HEK293 (cell line): ENCODE measurements around the gene KLHL17.
A peak's percentile ranks its signal among the peaks of the same experiment; 100 is the strongest.

ENCODE experiments used
- BCL11A ChIP-seq: fragments of 450-650 bp; formaldehyde crosslinking; IDR thresholded peaks from 2 replicates; pipeline ENCODE4 v1.5.1; 2016; ENCODE audit warnings: low read depth, missing biosample characterization, missing genetic modification characterization
- BCL11B ChIP-seq: fragments of 450-650 bp; formaldehyde crosslinking; IDR thresholded peaks from 2 replicates; pipeline ENCODE4 v1.5.1; 2016; ENCODE audit warnings: low read depth, missing biosample characterization, missing genetic modification characterization
- ELK4 ChIP-seq: IDR thresholded peaks from 2 replicates; pipeline ENCODE4 v1.6.1; 2011; ENCODE audit warnings: mild to moderate bottlenecking, low read depth, low read length, borderline replicate concordance
- GLI4 ChIP-seq: fragments of 450-650 bp; formaldehyde crosslinking; IDR thresholded peaks from 2 replicates; pipeline ENCODE4 v1.5.1; 2016; ENCODE audit warnings: missing biosample characterization, missing genetic modification characterization
- OSR2 ChIP-seq: fragments of 450-650 bp; formaldehyde crosslinking; IDR thresholded peaks from 2 replicates; pipeline ENCODE4 v1.5.1; 2016; ENCODE audit warnings: missing biosample characterization, missing genetic modification characterization
- OVOL3 ChIP-seq: fragments of 450-650 bp; formaldehyde crosslinking; IDR thresholded peaks from 2 replicates; pipeline ENCODE4 v1.5.1; 2016; ENCODE audit warnings: missing biosample characterization, missing genetic modification characterization
- PBX3 ChIP-seq: sonication (generic); formaldehyde crosslinking; IDR thresholded peaks from 2 replicates; pipeline ENCODE4 v1.8.1; 2022; ENCODE audit warnings: mild to moderate bottlenecking, moderate library complexity, missing genetic modification reagents
- PRDM4 ChIP-seq: fragments of 450-650 bp; formaldehyde crosslinking; IDR thresholded peaks from 2 replicates; pipeline ENCODE4 v1.5.1; 2017; ENCODE audit warnings: missing biosample characterization, missing genetic modification characterization
- SP7 ChIP-seq: fragments of 450-650 bp; formaldehyde crosslinking; IDR thresholded peaks from 2 replicates; pipeline ENCODE4 v1.5.1; 2016; ENCODE audit warnings: missing biosample characterization, missing genetic modification characterization
- YY1 ChIP-seq: fragments of 450-650 bp; formaldehyde crosslinking; IDR thresholded peaks from 2 replicates; pipeline ENCODE4 v1.5.1; 2018; ENCODE audit warnings: missing biosample characterization, missing genetic modification characterization
- ZBTB17 ChIP-seq: fragments of 450-650 bp; formaldehyde crosslinking; IDR thresholded peaks from 2 replicates; pipeline ENCODE4 v1.5.1; 2016; ENCODE audit warnings: missing biosample characterization, missing genetic modification characterization
- ZBTB44 ChIP-seq: fragments of 450-650 bp; IDR thresholded peaks from 2 replicates; pipeline ENCODE4 v1.5.1; 2018; ENCODE audit warnings: missing biosample characterization, mild to moderate bottlenecking, missing genetic modification characterization
- ZBTB8A ChIP-seq: fragments of 450-650 bp; formaldehyde crosslinking; IDR thresholded peaks from 2 replicates; pipeline ENCODE4 v1.5.1; 2016; ENCODE audit warnings: missing biosample characterization, missing genetic modification characterization
- ZFP37 ChIP-seq: fragments of 450-650 bp; formaldehyde crosslinking; IDR thresholded peaks from 2 replicates; pipeline ENCODE4 v1.5.1; 2016; ENCODE audit warnings: missing biosample characterization, missing genetic modification characterization
- ZNF10 ChIP-seq: fragments of 450-650 bp; formaldehyde crosslinking; IDR thresholded peaks from 2 replicates; pipeline ENCODE4 v1.5.1; 2017; ENCODE audit warnings: missing biosample characterization, missing genetic modification characterization
- ZNF184 ChIP-seq: fragments of 450-650 bp; IDR thresholded peaks from 2 replicates; pipeline ENCODE4 v1.5.1; 2018; ENCODE audit warnings: missing biosample characterization, mild to moderate bottlenecking, missing genetic modification characterization
- ZNF221 ChIP-seq: fragments of 450-650 bp; formaldehyde crosslinking; IDR thresholded peaks from 2 replicates; pipeline ENCODE4 v1.5.1; 2017; ENCODE audit warnings: missing biosample characterization, missing genetic modification characterization, borderline replicate concordance
- ZNF292 ChIP-seq: fragments of 450-650 bp; formaldehyde crosslinking; IDR thresholded peaks from 2 replicates; pipeline ENCODE4 v1.5.1; 2016; ENCODE audit warnings: low read depth, missing biosample characterization, missing genetic modification characterization, borderline replicate concordance
- ZNF324 ChIP-seq: fragments of 450-650 bp; formaldehyde crosslinking; IDR thresholded peaks from 2 replicates; pipeline ENCODE4 v1.5.1; 2016; ENCODE audit warnings: missing biosample characterization, missing genetic modification characterization
- ZNF335 ChIP-seq: fragments of 450-650 bp; formaldehyde crosslinking; conservative IDR thresholded peaks from 2 replicates; pipeline ENCODE4 v1.5.1; 2016; ENCODE audit warnings: missing biosample characterization, missing genetic modification characterization
- ZNF341 ChIP-seq: fragments of 450-650 bp; formaldehyde crosslinking; IDR thresholded peaks from 2 replicates; pipeline ENCODE4; 2016; ENCODE audit warnings: low read depth, missing biosample characterization, missing genetic modification characterization
- ZNF366 ChIP-seq: fragments of 450-650 bp; formaldehyde crosslinking; conservative IDR thresholded peaks from 2 replicates; pipeline ENCODE4 v1.5.1; 2016; ENCODE audit warnings: missing biosample characterization, missing genetic modification characterization
- ZNF449 ChIP-seq: fragments of 450-650 bp; formaldehyde crosslinking; IDR thresholded peaks from 2 replicates; pipeline ENCODE4 v1.5.1; 2017; ENCODE audit warnings: missing biosample characterization, mild to moderate bottlenecking, missing genetic modification characterization, moderate library complexity
- ZNF488 ChIP-seq: fragments of 450-650 bp; formaldehyde crosslinking; IDR thresholded peaks from 2 replicates; pipeline ENCODE4 v1.5.1; 2016; ENCODE audit warnings: missing biosample characterization, missing genetic modification characterization
- ZNF514 ChIP-seq: fragments of 450-650 bp; formaldehyde crosslinking; IDR thresholded peaks from 2 replicates; pipeline ENCODE4 v1.5.1; 2016; ENCODE audit warnings: missing biosample characterization, missing genetic modification characterization
- ZNF530 ChIP-seq: fragments of 450-650 bp; formaldehyde crosslinking; IDR thresholded peaks from 2 replicates; pipeline ENCODE4 v1.5.1; 2016; ENCODE audit warnings: low read depth, missing biosample characterization, missing genetic modification characterization
- ZNF544 ChIP-seq: fragments of 450-650 bp; formaldehyde crosslinking; IDR thresholded peaks from 2 replicates; pipeline ENCODE4 v1.5.0; 2017; ENCODE audit warnings: missing biosample characterization, missing genetic modification characterization
- ZNF548 ChIP-seq: fragments of 450-650 bp; formaldehyde crosslinking; IDR thresholded peaks from 2 replicates; pipeline ENCODE4 v1.5.1; 2016; ENCODE audit warnings: missing biosample characterization, missing genetic modification characterization
- ZNF580 ChIP-seq: fragments of 450-650 bp; formaldehyde crosslinking; IDR thresholded peaks from 2 replicates; pipeline ENCODE4 v1.5.1; 2016; ENCODE audit warnings: missing biosample characterization, missing genetic modification characterization
- ZNF585B ChIP-seq: fragments of 450-650 bp; formaldehyde crosslinking; IDR thresholded peaks from 2 replicates; pipeline ENCODE4 v1.5.1; 2016; ENCODE audit warnings: missing biosample characterization, missing genetic modification characterization
- ZNF623 ChIP-seq: fragments of 450-650 bp; formaldehyde crosslinking; IDR thresholded peaks from 2 replicates; pipeline ENCODE4 v1.5.1; 2016; ENCODE audit warnings: missing biosample characterization, missing genetic modification characterization
- ZNF660 ChIP-seq: fragments of 450-650 bp; IDR thresholded peaks from 2 replicates; pipeline ENCODE4 v1.5.1; 2018; ENCODE audit warnings: missing biosample characterization, mild to moderate bottlenecking, missing genetic modification characterization
- ZNF837 ChIP-seq: fragments of 450-650 bp; formaldehyde crosslinking; IDR thresholded peaks from 2 replicates; pipeline ENCODE4 v1.5.1; 2016; ENCODE audit warnings: missing biosample characterization, missing genetic modification characterization
- ZNF843 ChIP-seq: fragments of 450-650 bp; formaldehyde crosslinking; IDR thresholded peaks from 2 replicates; pipeline ENCODE4 v1.5.1; 2016; ENCODE audit warnings: missing biosample characterization, missing genetic modification characterization
- ZSCAN16 ChIP-seq: fragments of 450-650 bp; formaldehyde crosslinking; IDR thresholded peaks from 2 replicates; pipeline ENCODE4 v1.5.1; 2016; ENCODE audit warnings: missing biosample characterization, missing genetic modification characterization

The KLHL17 gene

GRCh38 chr1:933603-933940 is 26.8 kb upstream of the KLHL17 start (continued):
- TF ChIP-seq ZNF544 (tag by site-specific recombination) = no peak
- TF ChIP-seq PBX3 (CRISPR knock-in tag) = no peak
- TF ChIP-seq GLI4 (tag by site-specific recombination) = no peak
- no peak for TF ChIP-seq ZNF184 (tag by site-specific recombination)
- no peak for TF ChIP-seq ZNF530 (tag by site-specific recombination)
- no peak for TF ChIP-seq ZBTB44 (tag by site-specific recombination)
- TF ChIP-seq ZNF837 (tag by site-specific recombination) = no peak
- TF ChIP-seq ZBTB17 (tag by site-specific recombination) = no peak
- TF ChIP-seq OSR2 = peak; percentile 66
- TF ChIP-seq ZNF580 (tag by site-specific recombination) = no peak
- 0 out of 2 replicates have a peak, but pooled peaks have one; percentile 21 for TF ChIP-seq ZNF335
- TF ChIP-seq ZNF623 = no peak
- TF ChIP-seq ZBTB8A (tag by site-specific recombination) = peak; percentile 7; the same call in 1 of the 2 replicates
- no peak for TF ChIP-seq SP7 (tag by site-specific recombination)
- no peak for TF ChIP-seq ZNF488 (tag by site-specific recombination)
- TF ChIP-seq ZNF585B (tag by site-specific recombination) = no peak
- TF ChIP-seq ZNF341 (tag by site-specific recombination) = peak; percentile 40; the same call in 1 of the 2 replicates
- TF ChIP-seq BCL11B (tag by site-specific recombination) = no peak
- no peak for TF ChIP-seq YY1 (tag by site-specific recombination)
- no peak for TF ChIP-seq OVOL3
- TF ChIP-seq ZNF514 = no peak
- TF ChIP-seq ZNF324 (tag by site-specific recombination) = no peak
- no peak for TF ChIP-seq ZNF548 (tag by site-specific recombination)
- TF ChIP-seq PRDM4 = no peak
- no peak for TF ChIP-seq ZNF292 (tag by site-specific recombination)
- TF ChIP-seq ZFP37 (tag by site-specific recombination) = no peak
- no peak for TF ChIP-seq ZNF366
- TF ChIP-seq ZNF843 (tag by site-specific recombination) = no peak
- TF ChIP-seq ZNF449 = no peak
- TF ChIP-seq ELK4 = no peak
- no peak for TF ChIP-seq ZNF10 (tag by site-specific recombination)
- no peak for TF ChIP-seq ZSCAN16 (tag by site-specific recombination)
- no peak for TF ChIP-seq ZNF660 (tag by site-specific recombination)
- no peak for TF ChIP-seq BCL11A (tag by site-specific recombination)
- no peak for TF ChIP-seq ZNF221 (tag by site-specific recombination)
